Gastrocnemius medialis (tissue), 4 donors: ENCODE results near the gene ERCC4.

Experiments
- CTCF ChIP-seq, 5 experiments: fragments of 450-650 bp in 3 of 5; fragments of 200-600 bp in 2 of 5; sonication (generic) in 2 of 5; IDR thresholded peaks in 4 of 5; conservative IDR thresholded peaks in 1 of 5; 1 replicate in 4 of 5; 2 replicates in 1 of 5; pipeline ENCODE4 v1.5.1; 2016 to 2019; ENCODE audit warnings: antibody characterized with exemption in 5 of 5, mild to moderate bottlenecking in 3 of 5, moderate library complexity in 3 of 5
- POLR2A ChIP-seq, 2 donors: fragments of 450-650 bp; IDR thresholded peaks; one replicate each; pipeline ENCODE4 v1.6.1; 2017; ENCODE audit warnings: antibody characterized with exemption in 2 of 2, mild to moderate bottlenecking in 2 of 2, moderate library complexity in 2 of 2

- no peak for TF ChIP-seq CTCF (IDR thresholded peaks at IDR 0.05 in 4 of 5, conservative IDR thresholded peaks at IDR 0.05 in 1 of 5)
- no peak for TF ChIP-seq POLR2A (IDR thresholded peaks at IDR 0.05)
Observed at GRCh38 chr16:13883881-13884280, 36.1 kb upstream of the ERCC4 start.
